HepG2 (cell line): Measurements from ENCODE around the gene MDFIC. TPM values are rescaled to one million over a fixed set of nuclear protein-coding genes. Genes with fewer than 3 reads are reported as not detected.

ENCODE experiments used
- ATAC-seq: fragments of 200-7000 bp; cut with Tn5 transposase; 3 replicates; pipeline ENCODE4 v1.9.1; 2020; ENCODE audit warnings: mild to moderate bottlenecking, moderate library complexity
- BruUV-seq: library from RNA; stranded (reverse); fragments of 400-500 nt; replicated peaks from 2 replicates; lab custom pipeline; 2021; lab: Mats Ljungman, UMichigan
- CTCF ChIA-PET: fragments of 300-600 bp; formaldehyde crosslinking; extraction: SDS; loops from one replicate; lab custom pipeline; 2021; ENCODE audit warnings: low total read pairs, inconsistent platforms, low intra/inter-chr PET ratio; lab: Yijun Ruan, JAX
- POLR2A ChIA-PET: fragments of 350-600 bp; sonication (Branson Sonifier 250); formaldehyde crosslinking; loops from one replicate; lab custom pipeline; 2020; ENCODE audit warnings: antibody characterized with exemption, inconsistent platforms; lab: Yijun Ruan, JAX
- DNase-seq: peaks from one replicate; pipeline ENCODE4 v3.0.0-alpha.2; 2015; ENCODE audit warnings: low spot score
- FAIRE-seq: peaks from 3 replicates; lab custom pipeline; 2011; peaks lifted over from hg19 to GRCh38; lab: Jason Lieb, UNC
- H2AFZ ChIP-seq: one replicate; pipeline ENCODE4 v1.6.1; 2011; ENCODE audit warnings: low read length, inconsistent platforms
- H3K27ac ChIP-seq: fragments of 300-600 bp; 3 replicates; pipeline ENCODE4 v1.8.0; 2011; ENCODE audit warnings: mixed run types, mild to moderate bottlenecking, mixed read lengths, low read length, inconsistent platforms; ENCODE audit not compliant: insufficient read depth; ENCODE audit errors: extremely low read length
- H3K27me3 ChIP-seq, 2 experiments: fragments of 200-600 bp in 1 of 2; 2 replicates in 1 of 2; 3 replicates in 1 of 2; pipeline versions ENCODE4 v1.6.0 to v1.8.0; 2011; ENCODE audit warnings: low read length in 2 of 2, mild to moderate bottlenecking in 2 of 2, moderate library complexity in 2 of 2, inconsistent platforms in 1 of 2; ENCODE audit not compliant: insufficient read depth in 2 of 2, control insufficient read depth in 1 of 2
- H3K36me3 ChIP-seq, 2 experiments: fragments of 200-600 bp in 1 of 2; replicated peaks in 1 of 2; 2 replicates in 1 of 2; 3 replicates in 1 of 2; pipeline versions ENCODE4 v1.5.1 to v1.8.0; 2011; ENCODE audit warnings: low read length in 2 of 2, inconsistent platforms in 1 of 2; ENCODE audit not compliant: insufficient read depth in 2 of 2, control insufficient read depth in 1 of 2
- H3K4me1 ChIP-seq: 2 replicates; pipeline ENCODE4 v1.5.1; 2012; ENCODE audit warnings: low read length, inconsistent platforms; ENCODE audit not compliant: insufficient read depth
- H3K4me2 ChIP-seq: 2 replicates; pipeline ENCODE4 v1.6.0; 2011; ENCODE audit warnings: low read depth, low read length, inconsistent platforms
- H3K4me3 ChIP-seq, 3 experiments: fragments of 200-600 bp in 1 of 3; sonication (generic), shearing (Covaris generic) in 1 of 3; replicated peaks in 1 of 3; 2 replicates each; pipeline ENCODE4 v1.5.1; 2011 to 2016; ENCODE audit warnings: low read length in 3 of 3, inconsistent platforms in 2 of 3, low read depth in 2 of 3, mild to moderate bottlenecking in 2 of 3, control low read depth in 1 of 3, mixed read lengths in 1 of 3; ENCODE audit not compliant: insufficient read depth in 1 of 3
- H3K79me2 ChIP-seq: one replicate; pipeline ENCODE4 v1.6.1; 2011; ENCODE audit warnings: low read length, inconsistent platforms; ENCODE audit not compliant: insufficient read depth
- H3K9ac ChIP-seq: 2 replicates; pipeline ENCODE4 v1.6.0; 2011; ENCODE audit warnings: mild to moderate bottlenecking, low read depth, low read length, inconsistent platforms; ENCODE audit not compliant: insufficient read depth
- H3K9me3 ChIP-seq: 2 replicates; pipeline ENCODE4 v1.5.1; 2012; ENCODE audit warnings: mild to moderate bottlenecking, low read length
- H4K20me1 ChIP-seq: 2 replicates; pipeline ENCODE4 v1.6.0; 2011; ENCODE audit warnings: inconsistent platforms, mild to moderate bottlenecking, low read length, moderate library complexity; ENCODE audit not compliant: insufficient read depth
- AGO1 ChIP-seq: fragments of 200-400 bp; formaldehyde crosslinking; IDR thresholded peaks from 2 replicates; pipeline ENCODE4 v1.6.1; 2017; ENCODE audit warnings: mild to moderate bottlenecking, low read depth, low read length, moderate library complexity; ENCODE audit not compliant: poor library complexity, severe bottlenecking
- BHLHE40 ChIP-seq: IDR thresholded peaks from 2 replicates; pipeline ENCODE4 v1.6.1; 2011; ENCODE audit warnings: low read length, improper control_type of control experiment
- MIXL1 ChIP-seq: IDR thresholded peaks from 2 replicates; pipeline ENCODE4 v1.6.1; 2016
- MXD3 ChIP-seq: IDR thresholded peaks from 2 replicates; pipeline ENCODE4 v1.6.1; 2016; ENCODE audit warnings: mild to moderate bottlenecking, missing biosample characterization, missing genetic modification reagents
- SOX6 ChIP-seq, 2 experiments: fragments of 450-650 bp in 1 of 2; sonication (generic) in 1 of 2; formaldehyde crosslinking in 1 of 2; IDR thresholded peaks; 2 replicates each; pipeline versions ENCODE4 v1.4.0 to v1.6.1; 2017 to 2020; ENCODE audit warnings: antibody characterized with exemption in 1 of 2, mild to moderate bottlenecking in 1 of 2, missing genetic modification reagents in 1 of 2
- ZBTB20 ChIP-seq: sonication (generic); formaldehyde crosslinking; IDR thresholded peaks from 2 replicates; pipeline ENCODE4 v1.8.1; 2023; ENCODE audit warnings: missing genetic modification reagents, low read depth, mild to moderate bottlenecking, borderline replicate concordance
- ZNF276 ChIP-seq: sonication (generic); formaldehyde crosslinking; IDR thresholded peaks from 2 replicates; pipeline ENCODE4 v1.4.0; 2020; ENCODE audit warnings: mild to moderate bottlenecking, low read depth, missing genetic modification reagents
- ZNF292 ChIP-seq: sonication (generic); formaldehyde crosslinking; IDR thresholded peaks from 2 replicates; pipeline ENCODE4 v1.8.1; 2022; ENCODE audit warnings: mild to moderate bottlenecking, low read depth, missing genetic modification reagents, borderline replicate concordance
- ZNF446 ChIP-seq: sonication (generic); formaldehyde crosslinking; IDR thresholded peaks from 2 replicates; pipeline ENCODE4 v1.5.0; 2020; ENCODE audit warnings: mild to moderate bottlenecking, missing genetic modification reagents
- ZNF691 ChIP-seq: sonication (generic); formaldehyde crosslinking; IDR thresholded peaks from 2 replicates; pipeline ENCODE4 v1.4.0; 2020; ENCODE audit warnings: missing genetic modification reagents, low read depth, mild to moderate bottlenecking, borderline replicate concordance
- ZNF766 ChIP-seq: sonication (generic); formaldehyde crosslinking; IDR thresholded peaks from 2 replicates; pipeline ENCODE4 v1.5.0; 2020; ENCODE audit warnings: missing genetic modification reagents, borderline replicate concordance
- WGBS: methylation state at CpG from one replicate; pipeline ENCODE4 v1.1.6; 2017; ENCODE audit warnings: low lambda C conversion rate; 5-methylcytosine and 5-hydroxymethylcytosine counted together
- in situ Hi-C: cut with HindIII; loops from 2 replicates; pipeline ENCODE4 v1.10.0; 2017; ENCODE audit warnings: low pct_unique_long_range_greater_than_20kb; ENCODE audit not compliant: extremely low pct_ligation_motif_present
- intact Hi-C: fragments of 100-400 bp; cut with micrococcal nuclease; formaldehyde crosslinking; loops from one replicate; pipeline ENCODE4 v1.10.0; 2022; ENCODE audit not compliant: unreplicated experiment
- polyA plus RNA-seq, 8 experiments: library from polyadenylated mRNA; depleted of rRNA in 3 of 8; stranded (reverse) in 7 of 8; unstranded in 1 of 8; fragments of >200 nt; fragmentation: Illumina TruSeq in 4 of 8; extraction: Trizol in 4 of 8; gene quantifications; 2 replicates each; pipeline versions ENCODE4 v1.2.1 to v1.2.3, GENCODE V29; 2011 to 2016; ENCODE audit warnings: low read depth in 4 of 8, missing spikeins in 1 of 8, mixed read lengths in 1 of 8; ENCODE audit not compliant: insufficient read depth in 1 of 8
- total RNA-seq, 5 experiments: library from RNA; depleted of rRNA; stranded (reverse); fragments of >200 nt; fragmentation: Illumina TruSeq; extraction: Trizol; gene quantifications; 2 replicates each; pipeline ENCODE4 v1.2.3, GENCODE V29; 2016; ENCODE audit warnings: low read depth in 1 of 5
- TF ChIP-seq, protein P1 (sequence below): sonication (generic); formaldehyde crosslinking; conservative IDR thresholded peaks from 2 replicates; pipeline ENCODE4 v1.4.0; 2020; ENCODE audit warnings: missing genetic modification reagents
- TF ChIP-seq, protein P2 (sequence below): sonication (generic); formaldehyde crosslinking; IDR thresholded peaks from 2 replicates; pipeline ENCODE4 v1.9.0; 2021; ENCODE audit warnings: missing genetic modification reagents, borderline replicate concordance

MDFIC gene
- total and polyA plus RNA-seq, 2 of the 13 experiments (the other 11 are each of a cell fraction or from before 2014, with no cell fraction given): 0.13 TPM; not detected in 1

DNA sequence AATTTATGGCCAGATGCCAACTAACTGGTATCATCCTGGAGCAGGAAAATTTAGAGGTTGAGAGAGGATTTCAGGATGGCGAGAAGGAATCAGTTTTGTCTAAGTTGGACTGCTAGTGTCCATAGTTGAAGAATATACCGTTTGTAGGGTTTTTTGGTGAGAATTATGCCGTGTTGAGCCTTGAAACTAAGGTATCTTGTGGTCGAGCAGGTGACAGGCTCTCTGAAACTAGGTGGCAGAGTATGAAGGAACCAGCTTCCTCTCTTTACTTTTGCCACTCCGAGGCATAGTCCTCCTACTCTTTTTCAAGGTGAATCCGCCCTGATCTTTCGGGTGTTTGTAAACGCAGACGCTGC is 9.7 kb downstream of the MDFIC start:
- TF ChIP-seq ZNF691 (CRISPR knock-in tag) (no peak), ZNF766 (CRISPR knock-in tag) (no peak), ZNF276 (no peak), SOX6 (IDR thresholded peaks at IDR 0.05) (no peak), SOX6 (CRISPR knock-in tag; IDR thresholded peaks at IDR 0.05) (no peak), AGO1 (no peak), ZBTB20 (CRISPR knock-in tag) (no peak), ZNF292 (no peak), ZNF446 (CRISPR knock-in tag) (no peak), BHLHE40 (no peak), MIXL1 (CRISPR knock-in tag) (no peak), MXD3 (no peak)
- TF ChIP-seq, protein P1, sequence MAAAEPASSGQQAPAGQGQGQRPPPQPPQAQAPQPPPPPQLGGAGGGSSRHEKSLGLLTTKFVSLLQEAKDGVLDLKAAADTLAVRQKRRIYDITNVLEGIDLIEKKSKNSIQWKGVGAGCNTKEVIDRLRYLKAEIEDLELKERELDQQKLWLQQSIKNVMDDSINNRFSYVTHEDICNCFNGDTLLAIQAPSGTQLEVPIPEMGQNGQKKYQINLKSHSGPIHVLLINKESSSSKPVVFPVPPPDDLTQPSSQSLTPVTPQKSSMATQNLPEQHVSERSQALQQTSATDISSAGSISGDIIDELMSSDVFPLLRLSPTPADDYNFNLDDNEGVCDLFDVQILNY: no peak
- TF ChIP-seq, protein P2, sequence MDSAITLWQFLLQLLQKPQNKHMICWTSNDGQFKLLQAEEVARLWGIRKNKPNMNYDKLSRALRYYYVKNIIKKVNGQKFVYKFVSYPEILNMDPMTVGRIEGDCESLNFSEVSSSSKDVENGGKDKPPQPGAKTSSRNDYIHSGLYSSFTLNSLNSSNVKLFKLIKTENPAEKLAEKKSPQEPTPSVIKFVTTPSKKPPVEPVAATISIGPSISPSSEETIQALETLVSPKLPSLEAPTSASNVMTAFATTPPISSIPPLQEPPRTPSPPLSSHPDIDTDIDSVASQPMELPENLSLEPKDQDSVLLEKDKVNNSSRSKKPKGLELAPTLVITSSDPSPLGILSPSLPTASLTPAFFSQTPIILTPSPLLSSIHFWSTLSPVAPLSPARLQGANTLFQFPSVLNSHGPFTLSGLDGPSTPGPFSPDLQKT (CRISPR knock-in tag): no peak
- no peak overlapping the region for H3K9ac ChIP-seq
- no peaks in the 10 kb centered on the region for H4K20me1 ChIP-seq
- no peaks in the 10 kb centered on the region for H3K36me3 ChIP-seq
- H3K4me2 ChIP-seq: no peak overlapping the region
- no peaks in the 10 kb centered on the region for H3K27me3 ChIP-seq
- H3K9me3 ChIP-seq: no peaks in the 10 kb centered on the region
- ChIA-PET CTCF (no interaction called here), POLR2A (no interaction called here)
- no peaks in the 10 kb centered on the region for H3K79me2 ChIP-seq
- whole genome bisulfite sequencing: 49% methylated on average over 9 of the region's 9 CpGs
- no peak overlapping the region for H2AFZ ChIP-seq
- H3K4me3 ChIP-seq: no peak overlapping the region
- BruUV-seq: no TSS peak
- in situ Hi-C loops: no loop called here
- FAIRE-seq (no peak), ATAC-seq (no peak), DNase-seq (no peak)
- no peak overlapping the region for H3K27ac ChIP-seq
- no peaks in the 10 kb centered on the region for H3K4me1 ChIP-seq
- intact Hi-C loops: no loop called here
